Smooth muscle cell (in vitro differentiated cells): ENCODE measurements around the gene CHRNB4. TPM values are rescaled to one million over a fixed set of nuclear protein-coding genes. Genes with fewer than 3 reads are reported as not detected.

Experiments used
- DNase-seq: peaks from one replicate; lab custom pipeline; 2025; ENCODE audit not compliant: unreplicated experiment; lab: John Stamatoyannopoulos, UW
- H2AFZ ChIP-seq: fragments of 200-600 bp; sonication (generic); 2 replicates; pipeline ENCODE4 v1.6.0; 2016; ENCODE audit warnings: antibody characterized with exemption, low read depth, mild to moderate bottlenecking
- H3F3A ChIP-seq: fragments of 200-600 bp; sonication (generic); 2 replicates; pipeline ENCODE4 v1.6.0; 2017; ENCODE audit warnings: antibody characterized with exemption, low read depth
- H3K27ac ChIP-seq: fragments of 200-600 bp; sonication (generic); 2 replicates; pipeline ENCODE4 v1.5.1; 2016; ENCODE audit warnings: low read depth, mild to moderate bottlenecking
- H3K27me3 ChIP-seq: fragments of 200-600 bp; sonication (generic); 2 replicates; pipeline ENCODE4 v1.6.1; 2016; ENCODE audit warnings: low read depth, mild to moderate bottlenecking
- H3K36me3 ChIP-seq: fragments of 200-600 bp; sonication (generic); 2 replicates; pipeline ENCODE4 v1.5.1; 2016; ENCODE audit warnings: low read depth
- H3K4me1 ChIP-seq: fragments of 200-600 bp; sonication (generic); 2 replicates; pipeline ENCODE4 v1.5.1; 2016; ENCODE audit warnings: low read depth
- H3K4me2 ChIP-seq: fragments of 200-600 bp; sonication (generic); 2 replicates; pipeline ENCODE4 v1.6.0; 2016; ENCODE audit warnings: mild to moderate bottlenecking
- H3K4me3 ChIP-seq: fragments of 200-600 bp; sonication (generic); 2 replicates; pipeline ENCODE4 v1.5.1; 2016; ENCODE audit warnings: mild to moderate bottlenecking
- H3K79me2 ChIP-seq: fragments of 200-600 bp; sonication (generic); 2 replicates; pipeline ENCODE4 v1.6.0; 2016; ENCODE audit warnings: low read depth, mild to moderate bottlenecking
- H3K9ac ChIP-seq: fragments of 200-600 bp; sonication (generic); 2 replicates; pipeline ENCODE4 v1.6.0; 2016; ENCODE audit warnings: low read depth
- H3K9me3 ChIP-seq: fragments of 200-600 bp; sonication (generic); replicated peaks from 2 replicates; pipeline ENCODE4 v1.5.1; 2016; ENCODE audit warnings: low read depth
- H4K20me1 ChIP-seq: fragments of 200-600 bp; sonication (generic); 2 replicates; pipeline ENCODE4 v1.6.0; 2016; ENCODE audit warnings: low read depth
- CTCF ChIP-seq: fragments of 200-600 bp; sonication (generic); IDR thresholded peaks from 2 replicates; pipeline ENCODE4 v1.5.1; 2017; ENCODE audit warnings: borderline replicate concordance, mild to moderate bottlenecking, antibody characterized with exemption; ENCODE audit not compliant: insufficient read depth, poor library complexity, severe bottlenecking
- WGBS: methylation state at CpG from one replicate; pipeline ENCODE4 v1.1.7; 2016; ENCODE audit warnings: low lambda C conversion rate; 5-methylcytosine and 5-hydroxymethylcytosine counted together
- polyA plus RNA-seq: library from polyadenylated mRNA; unstranded; fragments of >200 nt; fragmentation: Nextera tagmentation; extraction: Ambion mirVana; gene quantifications from 2 replicates; pipeline ENCODE4 v1.2.1, GENCODE V29; 2016
- total RNA-seq: library from RNA; depleted of rRNA; stranded (reverse); fragments of >200 nt; gene quantifications from 2 replicates; pipeline ENCODE4 v1.2.3, GENCODE V29; 2014

CHRNB4 gene
- total and polyA plus RNA-seq, 2 experiments from 2014 or later, result not detected

DNA sequence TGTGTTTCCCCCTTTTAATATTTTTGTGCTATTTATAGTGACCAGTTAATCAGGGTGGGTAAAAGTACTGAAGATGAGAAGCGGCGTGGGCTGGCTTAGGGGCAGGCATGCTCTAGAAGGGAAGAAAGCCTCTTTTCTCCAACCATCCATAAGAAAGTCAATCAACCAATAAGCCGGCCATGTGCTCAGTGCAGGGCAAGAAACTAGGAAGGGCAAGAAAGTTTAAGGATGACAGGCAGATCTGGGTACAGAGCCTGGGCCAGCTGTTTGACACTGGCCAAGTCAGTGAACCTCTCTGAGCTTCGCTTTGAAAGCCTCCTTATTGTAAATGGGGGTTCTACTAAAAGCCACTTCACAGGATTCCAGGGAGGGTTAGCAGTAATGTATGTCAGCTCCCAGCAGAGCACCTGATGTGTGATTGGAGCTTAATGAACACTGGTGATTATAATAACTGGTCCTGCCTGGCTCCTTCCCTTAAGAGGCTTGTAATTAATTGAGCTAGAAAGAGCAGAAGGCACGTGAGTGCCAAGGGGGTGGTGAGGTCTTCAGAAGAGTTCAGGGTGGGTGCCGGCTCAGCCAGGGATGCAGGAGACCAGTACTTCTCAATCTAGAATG is 14.5 kb downstream of the CHRNB4 start:
- 87% methylated on average over 6 of the region's 6 CpGs for WGBS
- no peak overlapping the region for H3K4me2 ChIP-seq

DNA sequence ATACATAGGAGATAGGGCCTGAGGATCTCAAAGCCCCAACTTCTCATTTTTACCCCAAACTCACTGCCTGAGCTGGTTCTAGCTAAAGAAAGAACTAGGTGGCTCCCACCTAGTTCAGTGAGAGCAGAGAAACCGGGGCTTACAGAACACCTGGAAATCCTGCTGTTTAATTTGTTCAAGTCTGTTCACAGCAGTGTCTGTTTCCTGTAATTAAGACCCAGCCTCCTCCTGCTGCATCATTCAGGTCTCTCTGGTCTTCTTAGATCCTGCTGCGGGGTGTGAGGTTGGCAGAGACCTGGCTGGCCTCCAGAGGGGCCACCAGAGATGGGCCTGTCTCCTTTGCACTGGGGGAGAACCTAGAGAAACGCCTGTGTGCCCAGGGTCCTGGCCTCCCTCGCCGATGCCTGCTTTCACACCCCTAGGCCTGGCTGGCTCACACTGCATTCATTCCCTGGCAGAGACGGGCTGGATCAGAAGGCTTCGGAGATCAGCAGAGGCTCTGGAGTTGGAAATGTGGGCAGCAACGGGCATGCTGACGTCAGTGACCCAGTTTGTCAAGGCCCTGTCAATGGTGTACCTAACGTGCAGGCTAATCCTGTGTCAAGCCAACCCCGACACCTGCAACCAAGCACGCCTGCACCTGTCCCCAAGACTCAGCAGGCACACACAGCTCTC is 15.3 kb downstream of the CHRNB4 start:
- H3F3A ChIP-seq, result no peaks in the 10 kb centered on the region
- no peak overlapping the region for H3K27ac ChIP-seq
- no peak overlapping the region for H3K4me3 ChIP-seq
- DNase-seq, result no peak
- H3K4me1 ChIP-seq, result no peaks in the 10 kb centered on the region
- no peaks in the 10 kb centered on the region for H3K79me2 ChIP-seq
- no peaks in the 10 kb centered on the region for H3K9me3 ChIP-seq
- no peak overlapping the region for H3K4me2 ChIP-seq
- no peak overlapping the region for H2AFZ ChIP-seq
- no peak for TF ChIP-seq CTCF
- WGBS, result 86% methylated on average over 12 of the region's 12 CpGs
- peaks cover 78% of the 10 kb centered on the region for H3K27me3 ChIP-seq
- H3K36me3 ChIP-seq, result no peaks in the 10 kb centered on the region
- no peak overlapping the region for H3K9ac ChIP-seq
- H4K20me1 ChIP-seq, result no peaks in the 10 kb centered on the region

More for the DNA sequence above, 14.5 kb downstream of the CHRNB4 start:
- no peaks in the 10 kb centered on the region for H3K79me2 ChIP-seq
- H3K4me3 ChIP-seq, result no peak overlapping the region
- no peak overlapping the region for H3K27ac ChIP-seq
- no peaks in the 10 kb centered on the region for H3F3A ChIP-seq
- no peaks in the 10 kb centered on the region for H3K36me3 ChIP-seq
- no peak for TF ChIP-seq CTCF
- H4K20me1 ChIP-seq, result no peaks in the 10 kb centered on the region
- no peaks in the 10 kb centered on the region for H3K9me3 ChIP-seq
- H3K27me3 ChIP-seq, result peaks cover 71% of the 10 kb centered on the region
- no peak overlapping the region for H2AFZ ChIP-seq
- H3K4me1 ChIP-seq, result no peaks in the 10 kb centered on the region
- no peak overlapping the region for H3K9ac ChIP-seq
- DNase-seq, result no peak

GRCh38 chr15:78624651-78625590 is 16.1 kb downstream of the CHRNB4 start:
- Histone ChIP-seq H3K4me2 (no peak overlapping the region), H2AFZ (no peak overlapping the region), H3K79me2 (no peaks in the 10 kb centered on the region), H3K27me3 (peaks cover 87% of the 10 kb centered on the region), H3K27ac (no peak overlapping the region), H3K36me3 (no peaks in the 10 kb centered on the region), H4K20me1 (no peaks in the 10 kb centered on the region), H3K4me3 (no peak overlapping the region), H3K4me1 (peaks cover under 1% of the 10 kb centered on the region), H3K9ac (no peak overlapping the region), H3F3A (no peaks in the 10 kb centered on the region), H3K9me3 (no peaks in the 10 kb centered on the region)
- no peak for DNase-seq
- 89% methylated on average over 17 of the region's 17 CpGs for WGBS
- no peak for TF ChIP-seq CTCF
